Endothelial cell of coronary artery (primary cell): Measurements from ENCODE around the gene EYA4. TPM values are rescaled to one million over a fixed set of nuclear protein-coding genes. Genes with fewer than 3 reads are reported as not detected.

ENCODE experiments used
- total RNA-seq: library from RNA; depleted of rRNA; stranded (reverse); fragments of >200 nt; gene quantifications from 2 replicates; pipeline ENCODE4 v1.2.3, GENCODE V29; 2014

The EYA4 gene, protein sequence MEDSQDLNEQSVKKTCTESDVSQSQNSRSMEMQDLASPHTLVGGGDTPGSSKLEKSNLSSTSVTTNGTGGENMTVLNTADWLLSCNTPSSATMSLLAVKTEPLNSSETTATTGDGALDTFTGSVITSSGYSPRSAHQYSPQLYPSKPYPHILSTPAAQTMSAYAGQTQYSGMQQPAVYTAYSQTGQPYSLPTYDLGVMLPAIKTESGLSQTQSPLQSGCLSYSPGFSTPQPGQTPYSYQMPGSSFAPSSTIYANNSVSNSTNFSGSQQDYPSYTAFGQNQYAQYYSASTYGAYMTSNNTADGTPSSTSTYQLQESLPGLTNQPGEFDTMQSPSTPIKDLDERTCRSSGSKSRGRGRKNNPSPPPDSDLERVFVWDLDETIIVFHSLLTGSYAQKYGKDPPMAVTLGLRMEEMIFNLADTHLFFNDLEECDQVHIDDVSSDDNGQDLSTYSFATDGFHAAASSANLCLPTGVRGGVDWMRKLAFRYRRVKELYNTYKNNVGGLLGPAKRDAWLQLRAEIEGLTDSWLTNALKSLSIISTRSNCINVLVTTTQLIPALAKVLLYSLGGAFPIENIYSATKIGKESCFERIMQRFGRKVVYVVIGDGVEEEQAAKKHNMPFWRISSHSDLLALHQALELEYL
- total RNA-seq = under 0.01 and 0.36 TPM in 2 replicates

DNA sequence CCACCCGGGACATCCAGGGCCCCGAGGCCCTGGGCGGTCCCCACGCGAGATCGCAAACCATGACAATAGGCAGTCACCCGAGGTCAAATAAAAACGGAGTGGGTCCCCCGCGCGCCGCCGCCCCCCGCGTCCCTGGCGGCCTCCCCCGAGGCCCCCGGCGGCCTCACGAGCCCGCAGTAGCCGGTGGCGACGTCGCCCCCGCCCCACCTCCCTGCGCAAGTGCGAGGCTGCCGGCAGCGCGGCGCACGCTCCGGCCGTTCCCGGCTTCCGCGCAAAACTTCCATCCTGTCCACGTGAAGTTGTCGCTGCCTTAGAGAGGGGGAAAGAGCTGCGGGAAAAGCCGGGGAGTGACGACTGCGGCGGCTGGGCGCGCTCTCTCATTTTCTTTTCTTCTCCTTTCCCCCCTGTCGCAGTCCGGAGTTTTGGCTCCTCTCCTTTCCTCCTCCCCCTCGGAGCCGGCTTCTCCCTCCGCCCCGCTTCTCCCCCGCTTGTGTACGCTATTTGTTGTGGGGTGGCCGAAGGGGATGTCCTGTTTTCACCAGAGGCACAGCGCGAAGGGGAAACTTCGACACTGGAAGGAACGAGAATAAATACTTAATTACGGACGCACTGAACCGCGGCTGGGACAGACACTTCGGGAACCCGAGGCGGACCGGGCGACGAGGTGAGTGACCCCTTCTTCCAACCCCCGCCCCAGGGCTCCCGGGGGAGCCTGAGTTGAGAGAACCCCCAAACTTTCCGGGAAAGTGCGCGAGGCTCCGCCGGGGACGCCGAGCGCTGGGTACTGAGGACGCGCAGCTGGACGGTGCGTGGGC is at the start of gene EYA4:
EYA4 (plus strand) TSS at position 272 of the 815 bp plus-strand sequence. CDS start 33,424 bp downstream, outside the sequence.

